Subcutaneous abdominal adipose tissue (tissue), 5 donors: ENCODE data around the gene DRAXIN.

Experiments
- H3K27ac ChIP-seq: one replicate; pipeline ENCODE4 v1.7.0; 2013; ENCODE audit warnings: low read depth, mild to moderate bottlenecking, inconsistent platforms, low read length, moderate library complexity
- H3K27me3 ChIP-seq, 5 donors: one replicate each; pipeline ENCODE4 v1.7.0; 2013; ENCODE audit warnings: low read length in 5 of 5, inconsistent platforms in 1 of 5; ENCODE audit not compliant: control insufficient read depth in 5 of 5, insufficient read depth in 4 of 5
- H3K36me3 ChIP-seq, 5 donors: one replicate each; pipeline ENCODE4 v1.7.0; 2013; ENCODE audit warnings: low read length in 5 of 5; ENCODE audit not compliant: control insufficient read depth in 5 of 5, insufficient read depth in 5 of 5
- H3K4me1 ChIP-seq, 5 donors: one replicate each; pipeline ENCODE4 v1.7.0; 2013; ENCODE audit warnings: low read length in 5 of 5, mild to moderate bottlenecking in 3 of 5, moderate library complexity in 1 of 5; ENCODE audit not compliant: control insufficient read depth in 5 of 5, insufficient read depth in 5 of 5
- H3K4me3 ChIP-seq, 5 donors: one replicate each; pipeline ENCODE4 v1.7.0; 2013; ENCODE audit warnings: low read length in 5 of 5, low read depth in 1 of 5
- H3K9ac ChIP-seq, 5 donors: one replicate each; pipeline ENCODE4 v1.7.0; 2013; ENCODE audit warnings: low read length in 5 of 5, mild to moderate bottlenecking in 4 of 5, moderate library complexity in 3 of 5
- H3K9me3 ChIP-seq, 5 donors: one replicate each; pipeline ENCODE4 v1.7.0; 2013; ENCODE audit warnings: low read length in 5 of 5; ENCODE audit not compliant: control insufficient read depth in 5 of 5
- donor health status: healthy.
- donor health status: healthy.
- donor health status: healthy.
- donor health status: healthy.
- donor health status: healthy.

Gene DRAXIN

DNA sequence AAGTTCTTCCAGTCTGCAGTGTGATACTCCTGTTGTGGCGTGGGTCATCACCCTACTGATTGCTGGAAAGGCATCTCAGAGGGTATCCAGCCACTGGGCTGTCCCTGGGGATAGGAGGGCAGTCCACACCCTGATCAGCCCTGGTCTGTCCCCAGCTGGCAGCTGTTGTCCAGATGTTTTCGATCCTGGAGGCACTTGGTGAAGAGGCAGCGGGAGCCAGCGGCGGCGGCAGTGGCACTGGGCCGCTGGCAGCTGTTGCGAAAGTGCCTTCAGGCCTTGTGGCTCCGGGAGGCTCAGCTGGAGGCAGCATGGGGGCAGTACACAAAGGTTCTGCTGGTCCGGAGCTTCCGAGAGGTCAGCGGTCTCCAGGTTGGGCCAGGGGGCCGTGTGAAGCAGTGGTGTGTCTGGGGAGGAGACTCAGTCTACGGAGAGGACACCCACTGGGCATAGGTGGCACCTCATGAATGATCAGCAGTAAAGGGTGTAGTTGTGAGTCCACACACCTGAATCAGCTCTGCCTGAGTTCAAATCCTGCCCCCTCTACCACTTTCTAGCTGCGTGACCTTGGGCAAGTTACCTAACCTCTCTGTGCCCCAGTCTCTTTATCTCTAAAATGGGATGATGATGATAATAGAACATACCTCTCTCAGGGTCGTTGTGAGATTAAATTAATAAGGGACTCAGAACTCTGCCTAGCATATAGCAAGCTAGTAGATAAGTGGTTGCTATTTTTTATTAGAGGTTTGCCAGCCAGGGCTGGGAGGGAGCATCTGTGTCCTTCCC is 76.6 kb downstream of the DRAXIN start:
- Histone ChIP-seq H3K4me1 (peaks cover 0 to 11% (median 3%) of the 10 kb centered on the region in 5 donors), H3K36me3 (no peaks in the 10 kb centered on the region), H3K9me3 (no peaks in the 10 kb centered on the region), H3K9ac (no peak overlapping the region), H3K4me3 (no peak overlapping the region), H3K27ac (no peak overlapping the region), H3K27me3 (peaks cover 0 to 23% (median 4%) of the 10 kb centered on the region in 5 donors)

GRCh38 chr1:11768821-11769220 is 77.3 kb downstream of the DRAXIN start:
- Histone ChIP-seq H3K4me3 (no peak overlapping the region), H3K27ac (no peak overlapping the region), H3K9me3 (no peaks in the 10 kb centered on the region), H3K4me1 (peaks cover 0 to 11% (median 3%) of the 10 kb centered on the region in 5 donors), H3K36me3 (no peaks in the 10 kb centered on the region), H3K27me3 (peaks cover 0 to 19% (median 3%) of the 10 kb centered on the region in 5 donors), H3K9ac (no peak overlapping the region)

DNA sequence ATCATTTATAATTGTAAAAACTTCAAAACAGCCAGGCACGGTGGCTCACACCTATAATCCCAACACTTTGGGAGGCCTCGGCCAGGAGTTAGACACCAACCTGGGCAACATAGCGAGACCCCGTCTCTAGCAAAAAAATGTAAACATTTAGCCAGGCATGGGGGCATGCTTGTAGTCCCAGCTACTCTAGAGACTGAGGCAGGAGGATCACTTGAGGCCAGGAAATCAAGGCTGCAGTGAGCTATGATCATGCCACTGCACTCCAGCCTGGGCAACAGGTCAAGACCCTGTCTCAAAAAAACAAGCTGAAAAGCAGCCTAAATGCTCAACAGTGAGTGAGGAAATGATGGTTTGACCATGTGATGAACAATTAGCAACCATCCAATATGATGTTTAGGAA is 77.8 kb downstream of the DRAXIN start:
- Histone ChIP-seq H3K9me3 (no peaks in the 10 kb centered on the region), H3K36me3 (no peaks in the 10 kb centered on the region), H3K4me1 (peaks cover 0 to 11% (median 3%) of the 10 kb centered on the region in 5 donors), H3K4me3 (no peak overlapping the region), H3K27me3 (peaks cover 0 to 18% (median 3%) of the 10 kb centered on the region in 5 donors), H3K27ac (no peak overlapping the region), H3K9ac (no peak overlapping the region)

DNA sequence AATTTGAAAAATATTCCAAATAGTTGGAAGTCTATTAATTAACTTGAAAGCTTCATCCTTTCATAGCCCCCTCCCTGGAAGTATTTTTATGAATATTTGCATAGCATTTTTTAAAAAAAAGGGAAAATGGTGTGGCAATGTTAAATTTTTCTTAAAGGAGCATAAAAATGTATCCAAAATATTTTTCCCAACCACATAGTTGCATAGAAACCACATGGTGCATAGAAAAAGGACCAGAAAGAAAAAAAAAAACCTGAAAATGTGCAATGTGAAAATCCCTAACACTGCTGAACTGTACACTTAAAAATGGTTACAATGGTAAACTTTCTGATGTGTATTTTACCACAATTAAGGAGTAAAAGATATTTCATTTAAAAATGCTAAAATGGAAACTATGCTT is 78.5 kb downstream of the DRAXIN start:
- H3K4me3 ChIP-seq, result no peak overlapping the region

GRCh38 chr1:11771481-11772043 is 80.1 kb downstream of the DRAXIN start:
- Histone ChIP-seq H3K9me3 (no peaks in the 10 kb centered on the region), H3K27me3 (peaks cover 0 to 8% (median 3%) of the 10 kb centered on the region in 5 donors), H3K4me3 (no peak overlapping the region), H3K4me1 (peaks cover 0 to 11% (median 3%) of the 10 kb centered on the region in 5 donors), H3K9ac (no peak overlapping the region), H3K27ac (no peak overlapping the region), H3K36me3 (no peaks in the 10 kb centered on the region)

More for the DNA sequence above, 78.5 kb downstream of the DRAXIN start:
- Histone ChIP-seq H3K36me3 (no peaks in the 10 kb centered on the region), H3K9me3 (no peaks in the 10 kb centered on the region), H3K4me1 (peaks cover 0 to 11% (median 3%) of the 10 kb centered on the region in 5 donors), H3K27ac (no peak overlapping the region), H3K27me3 (peaks cover 0 to 18% (median 3%) of the 10 kb centered on the region in 5 donors), H3K9ac (no peak overlapping the region)

DNA sequence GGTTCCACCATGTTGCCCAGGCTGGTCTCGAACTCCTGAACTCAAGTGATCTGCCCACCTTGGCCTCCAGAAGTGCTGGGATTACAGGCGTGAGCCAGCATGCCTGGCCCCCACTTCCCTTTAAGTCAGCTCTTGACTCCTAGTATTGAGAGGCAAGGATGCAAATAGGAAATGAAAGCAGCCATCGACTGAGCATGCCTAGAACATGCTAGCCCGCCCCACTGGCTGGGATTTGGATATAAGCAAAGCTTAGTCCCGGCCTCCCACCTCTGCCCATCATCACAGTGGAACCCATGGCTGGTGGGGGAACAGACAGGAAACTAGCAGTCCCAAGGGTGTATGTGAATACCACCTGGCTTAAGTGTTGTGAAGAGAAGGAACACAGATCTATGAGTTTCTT is 80.9 kb downstream of the DRAXIN start:
- no peak overlapping the region for H3K4me3 ChIP-seq
- peaks cover 0 to 6% (median 0%) of the 10 kb centered on the region in 5 donors for H3K27me3 ChIP-seq
- H3K27ac ChIP-seq, result no peak overlapping the region
- peaks cover 0 to 11% (median 3%) of the 10 kb centered on the region in 5 donors for H3K4me1 ChIP-seq
- no peaks in the 10 kb centered on the region for H3K36me3 ChIP-seq
- no peaks in the 10 kb centered on the region for H3K9me3 ChIP-seq
- H3K9ac ChIP-seq, result no peak overlapping the region

DNA sequence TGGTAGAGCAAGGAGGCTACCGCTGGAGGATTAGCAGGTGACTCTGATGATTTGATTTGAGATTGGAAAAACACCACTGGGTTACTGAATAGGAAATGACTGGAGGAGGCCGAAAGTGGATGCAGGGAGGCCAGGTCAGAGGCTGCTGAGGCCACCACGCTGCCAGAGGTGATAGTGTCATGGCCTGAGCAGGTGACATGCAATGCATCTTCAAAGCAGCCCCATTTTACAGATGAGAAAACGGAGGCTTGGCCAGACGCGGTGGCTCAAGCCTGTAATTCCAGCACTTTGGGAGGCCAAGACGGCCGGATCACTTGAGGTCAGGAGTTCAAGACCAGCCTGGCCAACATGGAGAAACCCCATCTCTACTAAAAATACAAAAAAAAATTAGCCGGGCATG is 83.2 kb downstream of the DRAXIN start:
- no peaks in the 10 kb centered on the region for H3K4me1 ChIP-seq
- no peak overlapping the region for H3K4me3 ChIP-seq
- H3K27ac ChIP-seq, result no peak overlapping the region
- no peaks in the 10 kb centered on the region for H3K36me3 ChIP-seq
- no peaks in the 10 kb centered on the region for H3K9me3 ChIP-seq
- H3K27me3 ChIP-seq, result peaks cover 0 to 6% (median 0%) of the 10 kb centered on the region in 5 donors
- H3K9ac ChIP-seq, result no peak overlapping the region
